Fibroblast of skin of left biceps (primary cell): ENCODE data around the gene MRM2.

Source experiments
- DNase-seq, 2 experiments: peaks; one replicate each; pipeline ENCODE4 v3.0.0-alpha.2; 2013; ENCODE audit warnings: low read depth in 2 of 2

MRM2 gene

GRCh38 chr7:2247141-2247995, 5.4 kb upstream of the MRM2 start:
- DNase-seq: no peak

- DNase-seq: no peak
These were observed 4.1 kb upstream of the MRM2 start for GRCh38 chr7:2245883-2246675.

GRCh38 chr7:2244404-2244995, 2.5 kb upstream of the MRM2 start:
- DNase-seq: no peak

GRCh38 chr7:2243458-2243857, 1.5 kb upstream of the MRM2 start:
- DNase-seq: no peak

- DNase-seq: no peak
These were observed 780 bp upstream of the MRM2 start for GRCh38 chr7:2242541-2243429.

GRCh38 chr7:2239242-2239641, 2.8 kb downstream of the MRM2 start:
- DNase-seq: no peak

- no peak for DNase-seq
These were observed 4.8 kb downstream of the MRM2 start for GRCh38 chr7:2237109-2237602.

GRCh38 chr7:2233926-2234325, 8.1 kb downstream of the MRM2 start:
- DNase-seq: no peak

GRCh38 chr7:2232766-2233520, 9.1 kb downstream of the MRM2 start, which contains the start of gene MAD1L1:
MAD1L1 (minus strand) TSS chr7:2232945; CDS start chr7:2230133, 2,812 bp downstream.
- peak; percentile 73 to 76 for DNase-seq

GRCh38 chr7:2231992-2232765, 9.8 kb downstream of the MRM2 start:
- DNase-seq: no peak

- DNase-seq: no peak
These were observed 11.1 kb downstream of the MRM2 start for GRCh38 chr7:2230882-2231281.

GRCh38 chr7:2230226-2230625, 11.8 kb downstream of the MRM2 start:
- DNase-seq: no peak

GRCh38 chr7:2229467-2229866, 12.5 kb downstream of the MRM2 start:
- no peak for DNase-seq

GRCh38 chr7:2228921-2229320, 13.1 kb downstream of the MRM2 start:
- DNase-seq: no peak

- no peak for DNase-seq
These were observed 14.3 kb downstream of the MRM2 start for GRCh38 chr7:2227699-2228098.

GRCh38 chr7:2225830-2226229, 16.2 kb downstream of the MRM2 start:
- DNase-seq: no peak

- DNase-seq: no peak
These were observed 16.7 kb downstream of the MRM2 start for GRCh38 chr7:2225336-2225735.

GRCh38 chr7:2224934-2225333, 17.1 kb downstream of the MRM2 start:
- DNase-seq: no peak

GRCh38 chr7:2224491-2224928, 17.5 kb downstream of the MRM2 start:
- DNase-seq: no peak

- DNase-seq: no peak
These were observed 18.7 kb downstream of the MRM2 start for GRCh38 chr7:2223321-2223720.
